Putamen (tissue), 1 donor: ENCODE data around the gene MRPL34.

Experiments used
- DNase-seq: peaks from one replicate; pipeline ENCODE4 v3.0.0-alpha.2; 2016; ENCODE audit warnings: low spot score

Gene MRPL34

GRCh38 chr19:17341845-17342244 is 36.2 kb downstream of the MRPL34 start:
- DNase-seq, result no peak

GRCh38 chr19:17346109-17346671 is 40.5 kb downstream of the MRPL34 start:
- no peak for DNase-seq

- DNase-seq, result no peak
These were observed 41.7 kb downstream of the MRPL34 start for GRCh38 chr19:17347361-17347760.

- no peak for DNase-seq
These were observed 42.2 kb downstream of the MRPL34 start for GRCh38 chr19:17347877-17348276.

GRCh38 chr19:17348700-17349099 is 43.0 kb downstream of the MRPL34 start:
- DNase-seq, result no peak

- no peak for DNase-seq
These were observed 46.3 kb downstream of the MRPL34 start for GRCh38 chr19:17351815-17352435.

- DNase-seq, result no peak
These were observed 47.1 kb downstream of the MRPL34 start for GRCh38 chr19:17352608-17353280.

GRCh38 chr19:17353386-17353785 is 47.7 kb downstream of the MRPL34 start:
- no peak for DNase-seq
